Mesenchymal stem cell (in vitro differentiated cells and primary cell): ENCODE measurements around the gene EXOC1.

ENCODE experiments used
- DNase-seq: peaks from one replicate; pipeline ENCODE4 v3.0.0-alpha.2; 2013
- H2AFZ ChIP-seq: one replicate; pipeline ENCODE4 v1.6.1; 2013; ENCODE audit warnings: low read depth, mild to moderate bottlenecking, control low read depth, inconsistent platforms, low read length, moderate library complexity
- H2AK5ac ChIP-seq: 2 replicates; pipeline ENCODE4 v1.6.1; 2013; ENCODE audit warnings: low read length, moderate library complexity, mild to moderate bottlenecking, inconsistent platforms; ENCODE audit not compliant: severe bottlenecking
- H2BK120ac ChIP-seq: one replicate; pipeline ENCODE4 v1.6.1; 2013; ENCODE audit warnings: low read depth, mild to moderate bottlenecking, inconsistent platforms, low read length, moderate library complexity
- H2BK12ac ChIP-seq, 2 experiments: one replicate each; pipeline ENCODE4 v1.6.1; 2013; ENCODE audit warnings: inconsistent platforms in 2 of 2, low read length in 2 of 2, mild to moderate bottlenecking in 2 of 2, moderate library complexity in 2 of 2, control low read depth in 1 of 2
- H2BK15ac ChIP-seq: one replicate; pipeline ENCODE4 v1.6.1; 2013; ENCODE audit warnings: mild to moderate bottlenecking, low read depth, inconsistent platforms; ENCODE audit not compliant: poor library complexity, severe bottlenecking
- H2BK5ac ChIP-seq: 2 replicates; pipeline ENCODE4 v1.6.1; 2013; ENCODE audit warnings: low read depth, mild to moderate bottlenecking, low read length, control low read depth, inconsistent platforms; ENCODE audit not compliant: poor library complexity, severe bottlenecking
- H3K14ac ChIP-seq, 2 experiments: one replicate each; pipeline ENCODE4 v1.6.1; 2013; ENCODE audit warnings: inconsistent platforms in 2 of 2, low read length in 2 of 2, control low read depth in 1 of 2, mild to moderate bottlenecking in 1 of 2, moderate library complexity in 1 of 2
- H3K18ac ChIP-seq, 2 experiments: one replicate each; pipeline ENCODE4 v1.6.1; 2013; ENCODE audit warnings: inconsistent platforms in 2 of 2, low read length in 2 of 2, control low read depth in 1 of 2, low read depth in 1 of 2, mild to moderate bottlenecking in 1 of 2
- H3K23ac ChIP-seq, 2 experiments: one replicate each; pipeline ENCODE4 v1.6.1; 2013; ENCODE audit warnings: inconsistent platforms in 2 of 2, low read length in 2 of 2, mild to moderate bottlenecking in 2 of 2, moderate library complexity in 2 of 2, control low read depth in 1 of 2
- H3K27ac ChIP-seq: 2 replicates; pipeline ENCODE4 v1.5.1; 2013; ENCODE audit warnings: mild to moderate bottlenecking, moderate library complexity, low read length, control low read depth, inconsistent platforms; ENCODE audit not compliant: poor library complexity, severe bottlenecking
- H3K27me3 ChIP-seq, 2 experiments: 2 replicates each; pipeline versions ENCODE4 v1.6.1 to v1.7.0; 2013; ENCODE audit warnings: low read length in 2 of 2, mild to moderate bottlenecking in 2 of 2, moderate library complexity in 2 of 2, control low read depth in 1 of 2, inconsistent platforms in 1 of 2; ENCODE audit not compliant: control insufficient read depth in 1 of 2, insufficient read depth in 1 of 2
- H3K36me3 ChIP-seq, 2 experiments: 2 replicates each; pipeline versions ENCODE4 v1.6.1 to v1.7.0; 2013; ENCODE audit warnings: low read length in 2 of 2, control low read depth in 1 of 2, inconsistent platforms in 1 of 2, low read depth in 1 of 2, mild to moderate bottlenecking in 1 of 2; ENCODE audit not compliant: insufficient read depth in 2 of 2, control insufficient read depth in 1 of 2
- H3K4ac ChIP-seq, 2 experiments: one replicate each; pipeline ENCODE4 v1.6.1; 2013; ENCODE audit warnings: inconsistent platforms in 2 of 2, low read length in 2 of 2, mild to moderate bottlenecking in 2 of 2, moderate library complexity in 2 of 2, control low read depth in 1 of 2, low read depth in 1 of 2
- H3K4me1 ChIP-seq: 2 replicates; pipeline ENCODE4 v1.6.1; 2013; ENCODE audit warnings: low read depth, low read length, control low read depth; ENCODE audit not compliant: control insufficient read depth, insufficient read depth
- H3K4me2 ChIP-seq: 2 replicates; pipeline ENCODE4 v1.6.1; 2013; ENCODE audit warnings: low read length, mild to moderate bottlenecking, inconsistent platforms; ENCODE audit not compliant: poor library complexity, severe bottlenecking
- H3K4me3 ChIP-seq, 2 experiments: 2 replicates each; pipeline versions ENCODE4 v1.5.1 to v1.7.0; 2013; ENCODE audit warnings: low read length in 2 of 2, mild to moderate bottlenecking in 2 of 2, control low read depth in 1 of 2, low read depth in 1 of 2; ENCODE audit not compliant: insufficient read depth in 1 of 2
- H3K79me1 ChIP-seq: replicated peaks from 2 replicates; pipeline ENCODE4 v1.6.1; 2013; ENCODE audit warnings: mild to moderate bottlenecking, control low read depth, low read length, inconsistent platforms; ENCODE audit not compliant: poor library complexity, severe bottlenecking
- H3K9ac ChIP-seq: 2 replicates; pipeline ENCODE4 v1.7.0; 2013; ENCODE audit warnings: mild to moderate bottlenecking, low read length, moderate library complexity
- H3K9me3 ChIP-seq: 2 replicates; pipeline ENCODE4 v1.7.0; 2013; ENCODE audit warnings: mild to moderate bottlenecking, low read length; ENCODE audit not compliant: control insufficient read depth
- H4K8ac ChIP-seq: one replicate; pipeline ENCODE4 v1.6.1; 2013; ENCODE audit warnings: inconsistent platforms, mild to moderate bottlenecking, low read length, moderate library complexity
- H4K91ac ChIP-seq: one replicate; pipeline ENCODE4 v1.6.1; 2013; ENCODE audit warnings: mild to moderate bottlenecking, low read length, inconsistent platforms
- WGBS: methylation state at CpG from one replicate; pipeline ENCODE4 v1.1.7; 2013; ENCODE audit warnings: mixed read lengths; 5-methylcytosine and 5-hydroxymethylcytosine counted together

EXOC1 gene

GRCh38 chr4:55822329-55822728 is 31.1 kb upstream of the EXOC1 start:
- no peaks in the 10 kb centered on the region for H3K36me3 ChIP-seq
- H3K79me1 ChIP-seq: no peaks in the 10 kb centered on the region
- no peak overlapping the region for H4K8ac ChIP-seq
- no peak overlapping the region for H2BK15ac ChIP-seq
- no peak overlapping the region for H2AK5ac ChIP-seq
- no peak overlapping the region for H3K14ac ChIP-seq
- H3K18ac ChIP-seq: no peak overlapping the region
- no peak overlapping the region for H2BK120ac ChIP-seq
- no peak overlapping the region for H2BK5ac ChIP-seq
- peaks cover 3% of the 10 kb centered on the region for H3K4me1 ChIP-seq
- WGBS: 90% methylated on average over 1 of the region's 3 CpGs
- no peak overlapping the region for H3K4ac ChIP-seq
- H2BK12ac ChIP-seq: no peak overlapping the region
- no peak overlapping the region for H2AFZ ChIP-seq
- no peak overlapping the region for H3K27ac ChIP-seq
- no peak for DNase-seq
- H3K4me2 ChIP-seq: no peak overlapping the region
- no peak overlapping the region for H3K23ac ChIP-seq
- H3K4me3 ChIP-seq: no peak overlapping the region
- H3K9me3 ChIP-seq: no peaks in the 10 kb centered on the region
- no peak overlapping the region for H4K91ac ChIP-seq
- peaks cover 0 to 6% of the 10 kb centered on the region in 2 experiments for H3K27me3 ChIP-seq
- H3K9ac ChIP-seq: no peak overlapping the region

DNA sequence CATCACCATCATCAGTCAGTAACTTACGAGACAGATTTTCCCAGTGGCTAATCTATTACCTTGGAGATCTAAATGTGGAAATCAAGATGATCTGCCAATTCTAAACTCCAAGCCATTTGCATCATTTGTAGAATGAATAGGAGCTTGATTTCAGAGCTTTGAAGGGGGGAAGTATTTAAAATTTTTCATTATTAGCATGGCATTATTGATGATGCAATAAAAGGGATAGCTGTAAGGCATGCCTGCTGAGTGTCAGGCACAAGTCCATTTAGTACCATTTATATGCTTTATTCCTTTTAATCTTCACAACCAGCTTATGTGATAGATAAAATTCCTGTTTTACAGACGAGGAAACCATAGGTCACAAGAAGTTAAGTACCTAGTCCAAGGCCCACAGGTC is 28.6 kb upstream of the EXOC1 start:
- Histone ChIP-seq H3K18ac (no peak overlapping the region), H2AFZ (no peak overlapping the region), H2BK12ac (no peak overlapping the region), H4K91ac (no peak overlapping the region), H3K4me3 (no peak overlapping the region), H2BK120ac (no peak overlapping the region), H3K4ac (no peak overlapping the region), H3K36me3 (no peaks in the 10 kb centered on the region), H3K14ac (no peak overlapping the region), H3K79me1 (no peaks in the 10 kb centered on the region), H2BK15ac (no peak overlapping the region), H3K9me3 (no peaks in the 10 kb centered on the region), H3K4me1 (no peaks in the 10 kb centered on the region), H3K9ac (no peak overlapping the region), H4K8ac (no peak overlapping the region), H3K23ac (no peak overlapping the region), H2AK5ac (no peak overlapping the region), H2BK5ac (no peak overlapping the region), H3K27ac (no peak overlapping the region), H3K27me3 (peaks cover 6 to 16% of the 10 kb centered on the region in 2 experiments), H3K4me2 (no peak overlapping the region)
- DNase-seq: no peak
- 45% methylated on average over 1 of the region's 2 CpGs for WGBS

GRCh38 chr4:55826986-55827385 is 26.5 kb upstream of the EXOC1 start:
- H3K27ac ChIP-seq: no peak overlapping the region
- H3K23ac ChIP-seq: no peak overlapping the region
- H3K9ac ChIP-seq: no peak overlapping the region
- no peak overlapping the region for H2BK5ac ChIP-seq
- no peak overlapping the region for H4K91ac ChIP-seq
- no peaks in the 10 kb centered on the region for H3K9me3 ChIP-seq
- no peaks in the 10 kb centered on the region for H3K79me1 ChIP-seq
- no peak overlapping the region for H2AK5ac ChIP-seq
- H3K4ac ChIP-seq: no peak overlapping the region
- no peak overlapping the region for H2BK120ac ChIP-seq
- no peak overlapping the region for H3K14ac ChIP-seq
- no peak overlapping the region for H2BK15ac ChIP-seq
- no peak for DNase-seq
- no peak overlapping the region for H2BK12ac ChIP-seq
- peaks cover 9 to 29% of the 10 kb centered on the region in 2 experiments for H3K27me3 ChIP-seq
- no peak overlapping the region for H2AFZ ChIP-seq
- H4K8ac ChIP-seq: no peak overlapping the region
- H3K4me3 ChIP-seq: no peak overlapping the region
- H3K18ac ChIP-seq: no peak overlapping the region
- no peaks in the 10 kb centered on the region for H3K4me1 ChIP-seq
- no peaks in the 10 kb centered on the region for H3K36me3 ChIP-seq
- no peak overlapping the region for H3K4me2 ChIP-seq

- H3K9me3 ChIP-seq: no peaks in the 10 kb centered on the region
- no peak overlapping the region for H3K14ac ChIP-seq
- H3K4me3 ChIP-seq: no peak overlapping the region
- H3K9ac ChIP-seq: no peak overlapping the region
- H3K36me3 ChIP-seq: no peaks in the 10 kb centered on the region
- no peak overlapping the region for H2BK15ac ChIP-seq
- H2BK12ac ChIP-seq: no peak overlapping the region
- H2BK120ac ChIP-seq: no peak overlapping the region
- no peak overlapping the region for H3K4ac ChIP-seq
- no peak overlapping the region for H3K23ac ChIP-seq
- H3K27ac ChIP-seq: no peak overlapping the region
- H3K4me2 ChIP-seq: no peak overlapping the region
- H2AFZ ChIP-seq: no peak overlapping the region
- no peak overlapping the region for H4K91ac ChIP-seq
- H3K4me1 ChIP-seq: no peaks in the 10 kb centered on the region
- no peaks in the 10 kb centered on the region for H3K79me1 ChIP-seq
- H3K18ac ChIP-seq: no peak overlapping the region
- 33% methylated on average over 2 of the region's 2 CpGs for WGBS
- no peak for DNase-seq
- peaks cover 9 to 29% of the 10 kb centered on the region in 2 experiments for H3K27me3 ChIP-seq
- H4K8ac ChIP-seq: no peak overlapping the region
- H2BK5ac ChIP-seq: no peak overlapping the region
- no peak overlapping the region for H2AK5ac ChIP-seq
These were observed 25.9 kb upstream of the EXOC1 start for GRCh38 chr4:55827582-55827981.
